AG09319 (cell line): ENCODE measurements around the gene CRYBA4.

Source experiments
- DNase-seq: peaks from one replicate; pipeline ENCODE4 v3.0.0-alpha.2; 2010; ENCODE audit warnings: low read depth; ENCODE audit errors: extremely low read depth
- CTCF ChIP-seq: IDR thresholded peaks from 2 replicates; pipeline ENCODE4 v1.5.1; 2011; ENCODE audit warnings: low read depth, mild to moderate bottlenecking, inconsistent platforms, low read length, moderate library complexity

The CRYBA4 gene

DNA sequence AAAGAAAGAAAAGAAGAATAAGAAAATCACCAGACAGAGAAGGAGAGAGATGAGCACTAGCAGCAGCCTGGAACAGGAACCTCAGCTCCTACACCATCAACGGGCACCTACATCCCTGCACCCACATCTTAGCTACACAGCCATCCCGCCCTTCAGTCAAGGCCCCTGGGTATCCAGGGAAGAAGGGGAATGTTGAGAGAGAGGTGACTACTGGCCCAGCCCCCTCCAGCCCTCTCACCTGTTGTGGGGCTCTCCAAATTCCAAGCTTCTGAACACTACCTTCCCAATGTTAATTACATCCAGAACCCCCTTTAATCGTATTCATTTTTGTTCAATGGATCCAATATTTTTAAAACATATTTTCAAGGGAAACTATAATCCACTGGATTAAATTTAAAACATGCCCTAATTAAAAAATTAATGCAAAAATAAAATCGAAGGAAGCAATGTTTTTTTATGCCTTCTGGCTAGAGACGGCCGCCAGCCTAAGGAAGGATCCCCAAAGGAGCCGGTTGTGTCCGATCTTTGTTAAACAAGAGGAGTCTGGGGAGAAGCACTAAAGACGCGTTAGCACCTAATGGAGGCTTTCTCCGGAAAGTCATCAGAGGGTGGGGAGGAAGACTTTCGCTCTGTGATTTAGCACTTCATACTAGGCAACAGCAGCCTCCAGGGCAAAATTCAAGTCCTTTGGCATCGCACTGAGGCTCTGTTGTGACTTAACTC, 41.4 kb upstream of the CRYBA4 start:
- DNase-seq, result no peak
- no peak for TF ChIP-seq CTCF

GRCh38 chr22:26581026-26581425, 40.7 kb upstream of the CRYBA4 start:
- no peak for DNase-seq
- TF ChIP-seq CTCF, result no peak

DNA sequence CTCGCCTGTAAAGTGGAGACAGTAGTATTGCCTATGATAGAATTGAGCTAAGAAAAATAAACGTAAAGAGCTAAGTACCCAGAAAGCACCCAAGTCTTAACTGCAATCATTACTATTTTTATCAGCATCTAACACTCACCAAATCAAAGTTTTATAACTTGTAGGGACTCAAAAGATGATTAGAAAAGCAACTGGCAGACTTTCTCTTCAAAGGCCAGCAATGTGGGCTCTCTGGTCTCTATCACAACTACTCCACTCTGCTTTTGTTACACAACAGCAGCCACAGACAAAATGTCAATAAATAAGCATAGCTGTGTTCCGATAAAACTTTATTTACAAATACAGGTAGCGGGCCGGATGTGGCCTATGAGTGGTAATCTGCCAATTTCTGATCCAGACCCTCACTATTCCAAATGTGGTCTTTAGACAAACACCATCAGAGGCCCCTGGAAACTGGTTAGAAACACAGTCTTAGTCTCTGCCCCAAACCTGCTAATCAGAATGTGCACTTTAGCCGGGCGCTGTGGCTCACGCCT, 40.1 kb upstream of the CRYBA4 start:
- TF ChIP-seq CTCF, result no peak
- no peak for DNase-seq

DNA sequence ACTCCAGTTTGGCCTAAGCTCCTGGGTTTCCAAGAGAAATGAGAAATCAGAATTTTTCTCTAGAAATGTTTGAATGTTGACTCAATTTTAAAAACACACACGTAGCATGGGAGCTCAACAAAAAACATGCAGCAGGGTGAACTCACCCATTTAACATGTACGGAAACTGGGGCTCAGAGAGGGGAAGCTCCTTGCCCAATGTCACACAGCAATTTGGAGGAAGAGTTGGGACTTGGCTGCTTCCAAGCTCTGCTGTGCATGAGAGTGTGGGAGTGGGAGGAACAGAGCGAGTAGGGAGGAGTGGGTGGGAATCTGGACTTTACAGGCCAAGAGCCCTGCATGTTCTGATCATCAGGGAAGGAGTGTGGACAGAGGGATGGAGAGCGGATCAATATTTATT, 37.8 kb upstream of the CRYBA4 start:
- DNase-seq, result no peak
- TF ChIP-seq CTCF, result no peak

- DNase-seq, result peak; percentile 44
- peak; percentile 16 for TF ChIP-seq CTCF
Observed at GRCh38 chr22:26585104-26585790, 36.5 kb upstream of the CRYBA4 start.

DNA sequence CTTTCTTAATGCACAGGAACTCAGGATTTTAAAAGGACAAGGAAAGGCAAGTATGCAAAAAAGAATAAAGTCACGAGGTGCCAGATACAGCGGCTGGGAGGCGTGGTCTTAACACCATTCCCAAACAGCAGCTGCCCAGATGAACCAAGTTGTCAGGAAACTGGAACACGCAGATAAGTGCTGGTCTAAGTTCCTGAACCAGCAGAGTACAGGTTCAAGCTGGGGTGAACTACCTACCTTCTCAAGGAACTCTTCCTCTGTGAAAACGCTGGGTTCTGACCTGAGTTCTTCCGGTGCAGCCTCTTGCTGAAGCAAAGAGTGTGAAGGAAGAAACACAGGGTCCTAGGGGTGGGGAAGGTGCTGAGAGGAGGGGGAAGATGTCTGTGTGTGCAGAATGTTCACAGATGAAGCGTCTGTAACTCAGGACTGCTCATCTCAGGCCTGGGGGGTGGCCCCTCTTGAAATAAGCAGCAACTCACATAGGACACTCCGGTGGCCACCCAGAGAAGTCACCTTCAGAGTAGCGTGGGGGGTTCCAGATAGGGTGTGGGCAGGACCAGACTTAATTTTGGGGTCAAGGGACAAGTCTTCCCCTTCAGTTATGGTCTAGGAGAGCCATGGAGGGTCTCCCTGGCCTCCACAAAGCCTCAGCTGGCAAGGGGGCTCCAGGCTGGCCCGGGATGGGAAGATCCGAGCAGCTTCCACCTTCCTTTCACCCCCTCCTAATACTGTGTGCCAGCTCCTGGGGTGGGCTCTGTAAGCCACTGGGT, 35.0 kb upstream of the CRYBA4 start:
- no peak for TF ChIP-seq CTCF
- no peak for DNase-seq
